ENCODE data around the gene IRAG1.

Gene IRAG1

DNA sequence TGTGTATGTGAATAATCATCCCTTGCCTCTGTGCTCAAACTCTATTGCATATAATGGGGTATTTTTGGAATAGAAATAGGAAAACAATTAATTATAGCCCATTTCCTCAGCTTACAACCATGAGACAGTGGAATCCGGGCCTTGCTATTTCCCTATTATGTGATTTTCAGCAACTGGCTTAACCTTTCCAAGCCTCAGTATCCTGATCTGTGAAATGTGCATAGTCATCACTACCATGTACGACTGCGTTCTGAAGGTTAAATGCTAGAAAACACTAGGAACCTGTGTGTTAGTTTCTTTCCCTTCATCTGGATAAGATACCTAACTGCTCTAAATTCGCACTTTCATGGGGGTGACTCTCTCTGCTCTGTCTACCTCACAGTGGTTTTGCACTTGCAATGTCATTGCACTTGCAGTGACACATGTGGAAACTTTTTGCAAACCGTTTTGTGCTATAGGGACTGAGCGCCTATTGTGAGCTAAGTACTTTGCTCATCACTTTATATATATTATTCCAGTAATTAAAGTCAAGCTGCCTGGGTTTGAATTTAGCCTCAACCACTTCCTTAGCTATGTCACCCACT, 48.3 kb downstream of the IRAG1 start:
- no CpG with 5 or more reads among the region's 6 CpGs for WGBS (ENCODE audit: insufficient coverage, insufficient read length)
- no peak overlapping the region for H3K4me3 ChIP-seq (ENCODE audit: low read length)
- DNase-seq (ENCODE audit: low read depth, low spot score), result no peak
- H3K9me3 ChIP-seq (ENCODE audit: control insufficient read depth, insufficient read depth, low read length), result no peaks in the 10 kb centered on the region
- no peak overlapping the region for H3K27ac ChIP-seq (ENCODE audit: low read length)
- no peaks in the 10 kb centered on the region for H3K4me1 ChIP-seq (ENCODE audit: control insufficient read depth, insufficient read depth, low read length)
- H3K27me3 ChIP-seq (ENCODE audit: control insufficient read depth, insufficient read depth, low read length), result no peaks in the 10 kb centered on the region
- no peaks in the 10 kb centered on the region for H3K36me3 ChIP-seq (ENCODE audit: control insufficient read depth, insufficient read depth, low read length)
